Left lung (tissue), 10 donors: ENCODE results near the gene HOXD12. TPM values are rescaled to one million over a fixed set of nuclear protein-coding genes. Genes with fewer than 3 reads are reported as not detected.

Experiments
- ATAC-seq: fragments of 200-7000 bp; cut with Tn5 transposase; one replicate; pipeline ENCODE4 v1.9.1; 2020; ENCODE audit warnings: moderate library complexity
- DNase-seq, 4 donors: peaks; one replicate each; pipeline ENCODE4 v3.0.0-alpha.2; 2013 to 2020
- H3K27ac ChIP-seq, 2 donors: fragments of 200-600 bp; sonication (generic) in 1 of 2; one replicate each; pipeline versions ENCODE4 v1.5.0 to v1.8.0; 2020 to 2021
- H3K27me3 ChIP-seq, 2 donors: fragments of 200-600 bp; sonication (generic) in 1 of 2; one replicate each; pipeline versions ENCODE4 v1.5.0 to v1.8.0; 2020 to 2021
- H3K36me3 ChIP-seq, 2 donors: fragments of 200-600 bp; sonication (generic) in 1 of 2; one replicate each; pipeline versions ENCODE4 v1.5.0 to v1.8.0; 2020 to 2021
- H3K4me1 ChIP-seq, 2 donors: fragments of 200-600 bp; one replicate each; pipeline ENCODE4 v1.8.0; 2021
- H3K4me3 ChIP-seq, 2 donors: fragments of 200-600 bp; sonication (generic) in 1 of 2; one replicate each; pipeline versions ENCODE4 v1.5.0 to v1.8.0; 2020 to 2021; ENCODE audit warnings: mild to moderate bottlenecking in 1 of 2
- H3K9me3 ChIP-seq, 2 donors: fragments of 200-600 bp; sonication (generic) in 1 of 2; one replicate each; pipeline versions ENCODE4 v1.5.0 to v1.8.0; 2020 to 2021
- intact Hi-C, 2 donors: fragments of 100-400 bp; cut with DNase I; formaldehyde crosslinking; loops; one replicate each; pipeline versions ENCODE4 v1.11.2 to v1.14.2; 2022
- polyA plus RNA-seq, 6 donors: library from polyadenylated mRNA; unstranded; fragments of 120-200 nt; gene quantifications; one replicate each; pipeline ENCODE4 v1.2.1, GENCODE V29; 2013; ENCODE audit not compliant: insufficient read length in 6 of 6
- total RNA-seq, 2 donors: library from RNA; stranded (reverse); fragmentation: NEBNext Ultra II Directional; extraction: Animal tissue kit (Norgen Biotek cat#: 25700); gene quantifications; one replicate each; pipeline ENCODE4 v1.2.1, GENCODE V29; 2021
- TF ChIP-seq, protein P1 (sequence below), 2 donors: fragments of 200-600 bp; sonication (generic) in 1 of 2; IDR thresholded peaks; one replicate each; pipeline versions ENCODE4 v1.5.0 to v1.8.0; 2021; ENCODE audit warnings: antibody characterized with exemption in 2 of 2
- donor health status: DM: no; HTN: yes; CAD: no.
- donor health status: DM: no; HTN: no; CAD: no.

HOXD12 gene
- total and polyA plus RNA-seq, 8 donors = not detected

DNA sequence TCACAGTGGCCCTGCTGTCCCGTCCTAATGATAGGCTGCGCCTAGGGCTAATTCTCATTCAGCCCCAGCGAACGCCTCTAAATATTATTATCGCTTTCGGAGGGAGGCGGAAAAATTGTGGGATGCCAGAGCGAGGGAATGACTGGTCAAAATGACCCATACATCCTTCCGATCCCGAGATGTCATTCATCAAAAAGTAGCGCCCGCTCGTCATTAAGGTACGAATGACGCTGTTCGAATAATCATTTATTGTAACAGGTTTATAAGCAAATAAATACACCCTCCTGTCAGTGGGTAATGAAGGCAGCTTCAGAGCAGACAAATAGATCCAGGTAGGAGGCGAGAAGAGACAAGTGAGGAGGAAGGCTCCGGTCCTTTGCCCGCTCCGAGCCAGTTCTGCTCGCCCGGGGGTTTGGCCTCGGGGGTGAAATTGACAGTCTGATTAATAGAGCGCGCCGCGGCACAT is 15.8 kb upstream of the HOXD12 start, which contains the start of gene EVX2:
Gene EVX2 (minus strand): TSS at position 167 of the 466 bp plus-strand sequence. CDS start 186 bp downstream, outside the sequence.
- H3K4me3 ChIP-seq = no peak within 1 kb of the TSS
- intact Hi-C loops = loop anchor here in 1 of 2 donors (10.0 kb wide), 1 partner anchor 719 kb away; no protein-coding TSS in a partner anchor
- peaks cover 0 to 36% of the 10 kb centered on the region in 2 donors for H3K4me1 ChIP-seq
- no peak for ATAC-seq
- no peaks in the 10 kb centered on the region for H3K9me3 ChIP-seq
- H3K27ac ChIP-seq = no peak within 1 kb of the TSS
- no peak for DNase-seq
- H3K36me3 ChIP-seq = no peaks in the 10 kb centered on the region
- peaks cover 97 to 100% of the 10 kb centered on the region in 2 donors for H3K27me3 ChIP-seq
- TF ChIP-seq, protein P1, sequence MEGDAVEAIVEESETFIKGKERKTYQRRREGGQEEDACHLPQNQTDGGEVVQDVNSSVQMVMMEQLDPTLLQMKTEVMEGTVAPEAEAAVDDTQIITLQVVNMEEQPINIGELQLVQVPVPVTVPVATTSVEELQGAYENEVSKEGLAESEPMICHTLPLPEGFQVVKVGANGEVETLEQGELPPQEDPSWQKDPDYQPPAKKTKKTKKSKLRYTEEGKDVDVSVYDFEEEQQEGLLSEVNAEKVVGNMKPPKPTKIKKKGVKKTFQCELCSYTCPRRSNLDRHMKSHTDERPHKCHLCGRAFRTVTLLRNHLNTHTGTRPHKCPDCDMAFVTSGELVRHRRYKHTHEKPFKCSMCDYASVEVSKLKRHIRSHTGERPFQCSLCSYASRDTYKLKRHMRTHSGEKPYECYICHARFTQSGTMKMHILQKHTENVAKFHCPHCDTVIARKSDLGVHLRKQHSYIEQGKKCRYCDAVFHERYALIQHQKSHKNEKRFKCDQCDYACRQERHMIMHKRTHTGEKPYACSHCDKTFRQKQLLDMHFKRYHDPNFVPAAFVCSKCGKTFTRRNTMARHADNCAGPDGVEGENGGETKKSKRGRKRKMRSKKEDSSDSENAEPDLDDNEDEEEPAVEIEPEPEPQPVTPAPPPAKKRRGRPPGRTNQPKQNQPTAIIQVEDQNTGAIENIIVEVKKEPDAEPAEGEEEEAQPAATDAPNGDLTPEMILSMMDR (IDR thresholded peaks at IDR 0.05) = no peak

DNA sequence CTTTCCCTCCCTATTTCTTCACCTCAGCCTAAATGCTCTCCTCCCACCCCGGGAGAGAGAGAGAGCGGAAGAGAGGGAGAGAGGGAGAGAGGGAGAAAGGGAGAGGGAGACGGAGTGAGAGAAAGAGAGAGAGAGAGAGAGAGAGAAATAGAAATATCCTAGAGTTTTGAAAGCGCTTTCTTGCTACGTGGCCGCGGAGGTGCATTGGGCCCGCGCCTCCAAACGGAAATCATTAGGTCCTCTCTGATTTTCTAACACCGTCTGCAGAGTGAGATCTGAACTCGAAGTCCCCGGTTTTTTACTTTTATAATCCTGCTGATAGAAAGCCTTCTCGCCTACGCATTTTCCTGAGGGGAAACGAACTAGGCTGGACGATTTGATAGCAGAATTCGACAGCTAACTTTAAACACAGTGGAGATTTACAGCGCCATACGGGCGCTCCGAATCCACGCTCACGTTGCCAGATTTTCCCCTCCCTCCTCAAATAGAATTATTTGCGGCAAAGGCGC is 14.9 kb upstream of the HOXD12 start:
- no peak for DNase-seq
- Histone ChIP-seq H3K27me3 (peaks cover 97 to 100% of the 10 kb centered on the region in 2 donors), H3K36me3 (no peaks in the 10 kb centered on the region), H3K4me3 (no peak overlapping the region), H3K27ac (no peak overlapping the region), H3K9me3 (no peaks in the 10 kb centered on the region), H3K4me1 (peaks cover 0 to 31% of the 10 kb centered on the region in 2 donors)
- intact Hi-C loops = loop anchor here in 1 of 2 donors (10.0 kb wide), 1 partner anchor 720 kb away; no protein-coding TSS in a partner anchor
- no peak for ATAC-seq
- TF ChIP-seq, protein P1 (IDR thresholded peaks at IDR 0.05) = no peak

DNA sequence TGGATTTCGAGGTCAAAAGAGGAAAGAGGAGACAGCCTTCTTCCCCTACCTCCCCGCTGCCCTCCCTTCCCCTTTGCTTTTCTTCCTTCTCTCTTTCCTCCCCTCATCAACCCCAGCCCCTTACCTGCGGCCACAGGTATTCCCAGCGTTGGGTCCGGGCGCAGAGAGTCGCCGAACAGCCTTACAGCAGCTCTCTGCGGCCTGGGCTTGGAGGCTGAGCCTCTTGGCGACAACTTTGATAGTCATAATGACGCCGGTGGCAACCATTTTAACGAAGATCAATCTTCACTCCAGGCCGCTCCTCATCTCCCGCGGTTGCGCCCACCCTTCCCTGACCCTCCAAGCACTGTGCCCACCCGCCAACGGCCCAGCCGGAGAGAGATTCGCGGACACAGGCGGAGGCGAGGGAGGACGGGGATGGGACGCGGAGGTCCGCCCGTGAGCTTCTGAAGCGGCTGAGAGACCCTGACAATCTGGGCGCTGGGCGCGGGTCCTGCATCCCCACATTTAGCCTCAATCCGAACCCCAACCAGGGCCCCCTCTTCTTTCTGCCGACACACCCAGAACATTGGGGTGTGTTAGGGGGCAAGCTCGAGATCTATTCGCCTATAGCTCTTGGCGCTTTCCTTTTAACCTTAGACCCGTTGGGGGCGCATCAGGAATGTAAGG is 14.3 kb upstream of the HOXD12 start:
- Histone ChIP-seq H3K9me3 (no peaks in the 10 kb centered on the region), H3K36me3 (no peaks in the 10 kb centered on the region), H3K27me3 (peaks cover 99 to 100% of the 10 kb centered on the region in 2 donors), H3K4me3 (no peak overlapping the region), H3K27ac (no peak overlapping the region), H3K4me1 (peaks cover 0 to 27% of the 10 kb centered on the region in 2 donors)
- ATAC-seq (no peak), DNase-seq (no peak)
- TF ChIP-seq, protein P1 (IDR thresholded peaks at IDR 0.05) = no peak
- intact Hi-C loops = loop anchor here in 1 of 2 donors (10.0 kb wide), 1 partner anchor 720 kb away; no protein-coding TSS in a partner anchor

DNA sequence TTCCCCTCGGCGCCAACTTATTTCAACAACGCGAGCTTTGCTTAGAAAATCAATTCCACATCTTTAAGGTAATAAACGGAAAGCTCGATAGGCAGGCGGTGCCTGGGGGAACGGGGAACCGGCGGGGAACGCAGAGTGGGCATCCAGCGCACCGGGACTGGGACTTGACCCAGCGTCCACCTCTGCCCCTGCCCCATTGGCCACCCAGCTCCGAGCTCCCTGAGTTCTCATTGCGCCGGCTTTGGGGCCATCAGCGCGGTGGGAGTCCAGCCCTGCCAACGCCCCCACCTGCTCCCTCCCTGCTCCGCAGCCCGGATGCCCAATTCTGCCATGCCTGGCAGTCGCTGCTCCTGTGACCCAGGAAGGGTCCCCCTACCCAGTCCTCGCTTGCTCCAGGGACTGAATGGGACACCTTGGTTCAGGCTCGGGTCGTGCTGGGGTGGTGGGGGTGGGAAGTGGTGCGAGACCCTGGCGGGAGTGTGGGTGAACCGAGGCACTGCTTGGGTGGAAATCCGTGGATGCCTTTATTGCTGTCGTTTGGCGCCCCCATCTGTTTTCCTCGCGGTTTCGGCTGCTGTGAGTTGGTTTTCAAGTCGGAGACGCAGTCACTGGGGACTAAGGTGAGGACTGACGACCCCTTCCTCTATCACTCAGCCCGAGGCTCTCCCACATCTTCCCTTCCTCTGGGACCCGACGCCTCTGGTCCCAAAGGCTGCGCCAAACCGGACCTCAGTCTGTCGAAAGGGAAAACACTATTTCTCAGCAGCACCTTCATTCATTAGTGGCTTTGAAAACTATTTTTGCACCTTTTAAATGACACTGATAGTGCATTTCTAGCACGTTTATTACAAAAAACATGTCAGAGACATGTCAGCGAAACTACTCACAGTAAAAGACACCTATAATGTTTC is 13.5 kb upstream of the HOXD12 start:
- Histone ChIP-seq H3K4me3 (no peak overlapping the region), H3K4me1 (peaks cover 0 to 23% of the 10 kb centered on the region in 2 donors), H3K9me3 (no peaks in the 10 kb centered on the region), H3K36me3 (no peaks in the 10 kb centered on the region), H3K27me3 (peaks cover 99 to 100% of the 10 kb centered on the region in 2 donors), H3K27ac (no peak overlapping the region)
- intact Hi-C loops = loop anchor here in 1 of 2 donors (10.0 kb wide), 1 partner anchor 721 kb away; no protein-coding TSS in a partner anchor
- TF ChIP-seq, protein P1 (IDR thresholded peaks at IDR 0.05) = no peak
- DNase-seq (peak in 2 of 4 donors; percentile 59 to 64), ATAC-seq (peak; percentile 24)
